Keratinocyte (primary cell): Measurements from ENCODE around the gene LRRFIP2. TPM values are rescaled to one million over a fixed set of nuclear protein-coding genes. Genes with fewer than 3 reads are reported as not detected.

Experiments used
- DNase-seq: peaks from one replicate; pipeline ENCODE4 v3.0.0-alpha.2; 2011; ENCODE audit warnings: low read depth, missing footprints, low spot score
- FAIRE-seq: peaks from 2 replicates; lab custom pipeline; 2011; peaks lifted over from hg19 to GRCh38; lab: Jason Lieb, UNC
- H2AFZ ChIP-seq: 2 replicates; pipeline ENCODE4 v1.6.0; 2012; ENCODE audit warnings: low read length, control low read depth, inconsistent platforms; ENCODE audit not compliant: control insufficient read depth
- H3K27ac ChIP-seq: 2 replicates; pipeline ENCODE4 v1.5.1; 2011; ENCODE audit warnings: low read length; ENCODE audit not compliant: control insufficient read depth, insufficient read depth
- H3K27me3 ChIP-seq: 3 replicates; pipeline ENCODE4 v1.6.0; 2011; ENCODE audit warnings: low read length; ENCODE audit not compliant: control insufficient read depth, insufficient read depth; ENCODE audit errors: extremely low read depth
- H3K36me3 ChIP-seq, 2 experiments: 2 replicates in 1 of 2; 3 replicates in 1 of 2; pipeline ENCODE4 v1.5.1; 2011; ENCODE audit warnings: low read length in 2 of 2, mild to moderate bottlenecking in 1 of 2; ENCODE audit not compliant: control insufficient read depth in 2 of 2, insufficient read depth in 2 of 2; ENCODE audit errors: extremely low read depth in 1 of 2
- H3K4me1 ChIP-seq: 3 replicates; pipeline ENCODE4 v1.5.1; 2011; ENCODE audit warnings: low read length; ENCODE audit not compliant: control insufficient read depth, insufficient read depth; ENCODE audit errors: extremely low read depth
- H3K4me2 ChIP-seq: 3 replicates; pipeline ENCODE4 v1.6.0; 2011; ENCODE audit warnings: low read depth, low read length; ENCODE audit not compliant: control insufficient read depth, insufficient read depth; ENCODE audit errors: extremely low read depth
- H3K4me3 ChIP-seq, 3 experiments: fragments of 200-600 bp in 1 of 3; sonication (generic) in 1 of 3; 2 replicates in 2 of 3; 3 replicates in 1 of 3; pipeline ENCODE4 v1.5.1; 2011 to 2016; ENCODE audit warnings: low read length in 3 of 3, mild to moderate bottlenecking in 3 of 3, control low read depth in 2 of 3, inconsistent platforms in 1 of 3, low read depth in 1 of 3, mixed read lengths in 1 of 3, mixed run types in 1 of 3, moderate library complexity in 1 of 3; ENCODE audit not compliant: control insufficient read depth in 2 of 3, insufficient read depth in 2 of 3; ENCODE audit errors: extremely low read depth in 1 of 3
- H3K79me2 ChIP-seq: 2 replicates; pipeline ENCODE4 v1.6.0; 2012; ENCODE audit warnings: low read length; ENCODE audit not compliant: control insufficient read depth, insufficient read depth
- H3K9ac ChIP-seq: 3 replicates; pipeline ENCODE4 v1.6.0; 2011; ENCODE audit warnings: low read length; ENCODE audit not compliant: control insufficient read depth, insufficient read depth; ENCODE audit errors: extremely low read depth
- H3K9me1 ChIP-seq: 3 replicates; pipeline ENCODE4 v1.6.0; 2011; ENCODE audit warnings: low read length; ENCODE audit not compliant: control insufficient read depth, insufficient read depth; ENCODE audit errors: extremely low read depth
- H3K9me3 ChIP-seq: 2 replicates; pipeline ENCODE4 v1.5.1; 2012; ENCODE audit warnings: low read depth, low read length; ENCODE audit not compliant: control insufficient read depth
- H4K20me1 ChIP-seq: 3 replicates; pipeline ENCODE4 v1.6.0; 2011; ENCODE audit warnings: low read length; ENCODE audit not compliant: control insufficient read depth, insufficient read depth; ENCODE audit errors: extremely low read depth
- CTCF ChIP-seq, 3 experiments: IDR thresholded peaks in 1 of 3; conservative IDR thresholded peaks in 1 of 3; optimal IDR thresholded peaks in 1 of 3; 2 replicates in 2 of 3; 3 replicates in 1 of 3; pipeline versions ENCODE3 to v1.5.1; 2011; ENCODE audit warnings: low read length in 3 of 3, mild to moderate bottlenecking in 3 of 3, moderate library complexity in 2 of 3, control low read depth in 1 of 3, inconsistent platforms in 1 of 3; ENCODE audit not compliant: insufficient read depth in 2 of 3; ENCODE audit errors: extremely low read depth in 1 of 3
- EZH2 ChIP-seq: IDR thresholded peaks from one replicate; pipeline ENCODE4 v1.6.1; 2012; ENCODE audit warnings: inconsistent platforms, mild to moderate bottlenecking, low read length, moderate library complexity
- dilution Hi-C: fragments of 300-500 bp; cut with MboI; formaldehyde crosslinking; loops from one replicate; pipeline ENCODE4 v1.7.0; 2020; ENCODE audit warnings: low sequenced_read_pairs; ENCODE audit not compliant: extremely low pct_ligation_motif_present
- polyA plus RNA-seq, 5 experiments: library from polyadenylated mRNA; depleted of rRNA in 3 of 5; stranded (reverse) in 3 of 5; stranded (forward) in 1 of 5; unstranded in 1 of 5; fragments of >200 nt; gene quantifications; 1 replicate in 1 of 5; 2 replicates in 3 of 5; 3 replicates in 1 of 5; pipeline versions ENCODE4 v1.2.1 to v1.2.3, GENCODE V29; 2011 to 2012; ENCODE audit warnings: missing spikeins in 2 of 5, low read depth in 1 of 5, low replicate concordance in 1 of 5

The LRRFIP2 gene
- polyA plus RNA-seq, 1 donor (not counting 4 experiments of a cell fraction or from before 2014, with no cell fraction given), result 70.3 TPM

- H3K4me2 ChIP-seq, result no peak overlapping the region
- H3K9me1 ChIP-seq, result no peaks in the 10 kb centered on the region
- dilution Hi-C loops, result no loop called here
- DNase-seq (no peak), FAIRE-seq (no peak)
- H3K36me3 ChIP-seq, result peaks cover 2 to 4% of the 10 kb centered on the region in 2 experiments
- H4K20me1 ChIP-seq, result no peaks in the 10 kb centered on the region
- no peak overlapping the region for H3K9ac ChIP-seq
- H3K27me3 ChIP-seq, result no peaks in the 10 kb centered on the region
- no peaks in the 10 kb centered on the region for H3K9me3 ChIP-seq
- H3K4me1 ChIP-seq, result peaks cover 3% of the 10 kb centered on the region
- no peak overlapping the region for H3K27ac ChIP-seq
- H2AFZ ChIP-seq, result no peak overlapping the region
- no peak overlapping the region for H3K4me3 ChIP-seq
- H3K79me2 ChIP-seq, result peaks cover 81% of the 10 kb centered on the region
- TF ChIP-seq CTCF (optimal IDR thresholded peaks at IDR 0.05 in 1 of 3, IDR thresholded peaks at IDR 0.05 in 1 of 3, conservative IDR thresholded peaks at IDR 0.05 in 1 of 3; ENCODE audit: extremely low read depth in 1 of 3, insufficient read depth in 2 of 3, low read length in 3 of 3) (no peak), EZH2 (no peak)
Observed at GRCh38 chr3:37154668-37155314, 19.6 kb downstream of the LRRFIP2 start.

GRCh38 chr3:37150621-37151020 lies 23.8 kb downstream of the LRRFIP2 start:
- DNase-seq, result no peak
- Histone ChIP-seq H3K4me1 (no peaks in the 10 kb centered on the region), H3K9ac (no peak overlapping the region), H2AFZ (no peak overlapping the region), H4K20me1 (no peaks in the 10 kb centered on the region), H3K4me3 (no peak overlapping the region), H3K9me3 (no peaks in the 10 kb centered on the region), H3K79me2 (peaks cover 77% of the 10 kb centered on the region), H3K27me3 (no peaks in the 10 kb centered on the region), H3K4me2 (no peak overlapping the region), H3K9me1 (no peaks in the 10 kb centered on the region), H3K27ac (no peak overlapping the region), H3K36me3 (peaks cover 2 to 4% of the 10 kb centered on the region in 2 experiments)
- FAIRE-seq, result no peak
- TF ChIP-seq CTCF (optimal IDR thresholded peaks at IDR 0.05 in 1 of 3, IDR thresholded peaks at IDR 0.05 in 1 of 3, conservative IDR thresholded peaks at IDR 0.05 in 1 of 3; ENCODE audit: extremely low read depth in 1 of 3, insufficient read depth in 2 of 3, low read length in 3 of 3) (no peak), EZH2 (no peak)
- dilution Hi-C loops, result no loop called here
